Stimulated activated naive CD8-positive, alpha-beta T cell treated with anti-CD3 and anti-CD28 coated beads, Interleukin-15, amount 100 ng/mL, for 72 hours (primary cell): ENCODE measurements around the gene NDUFV2.
"Not testable (repeated sequence)": the region's sequence is repeated elsewhere in the genome, so short reads cannot be mapped to it uniquely, and the experiment has no call there.

ENCODE experiments used
- ATAC-seq: fragments of 150-1000 bp; cut with Tn5 transposase; 2 replicates; pipeline ENCODE4 v1.10.0; 2021; ENCODE audit warnings: mild to moderate bottlenecking, moderate library complexity
- DNase-seq, 2 donors: peaks; one replicate each; pipeline ENCODE4 v3.0.0; 2021 to 2022
- H3K27ac Mint-ChIP-seq, 2 donors: one replicate each; pipeline ENCODE4 v1.8.0; 2022; ENCODE audit warnings: mild to moderate bottlenecking in 2 of 2, mixed read lengths in 2 of 2, moderate library complexity in 2 of 2
- H3K27me3 Mint-ChIP-seq: one replicate; pipeline ENCODE4 v1.8.0; 2022; ENCODE audit warnings: mixed read lengths
- H3K4me1 Mint-ChIP-seq: one replicate; pipeline ENCODE4 v1.8.0; 2022; ENCODE audit warnings: mild to moderate bottlenecking, mixed read lengths
- H3K4me3 Mint-ChIP-seq, 2 donors: one replicate each; pipeline ENCODE4 v1.8.0; 2022; ENCODE audit warnings: mild to moderate bottlenecking in 2 of 2, mixed read lengths in 2 of 2, moderate library complexity in 1 of 2
- H3K9me3 Mint-ChIP-seq, 2 donors: one replicate each; pipeline ENCODE4 v1.8.0; 2022; ENCODE audit warnings: mixed read lengths in 2 of 2

Gene NDUFV2

GRCh38 chr18:9082711-9083510 lies 19.6 kb upstream of the NDUFV2 start:
- peaks cover 0 to 4% of the 10 kb centered on the region in 2 donors for H3K9me3 Mint-ChIP-seq
- peak overlapping the region; percentile 67 to 82 for H3K4me3 Mint-ChIP-seq
- H3K27ac Mint-ChIP-seq: peak overlapping the region; percentile 94 to 99
- ATAC-seq (peak; percentile 98), DNase-seq (peak; percentile 60 to 75)
- no peaks in the 10 kb centered on the region for H3K27me3 Mint-ChIP-seq
- H3K4me1 Mint-ChIP-seq: peaks cover 54% of the 10 kb centered on the region

- H3K9me3 Mint-ChIP-seq: peaks cover 0 to 4% of the 10 kb centered on the region in 2 donors
- H3K27ac Mint-ChIP-seq: peak overlapping the region in 1 of 2 donors; percentile 27
- no peak overlapping the region for H3K4me3 Mint-ChIP-seq
- DNase-seq (no peak), ATAC-seq (no peak)
- no peaks in the 10 kb centered on the region for H3K27me3 Mint-ChIP-seq
- peaks cover 67% of the 10 kb centered on the region for H3K4me1 Mint-ChIP-seq
Measured at GRCh38 chr18:9086015-9086414, 16.5 kb upstream of the NDUFV2 start.

- no peak for DNase-seq
- H3K27ac Mint-ChIP-seq: no peak overlapping the region
- no peak overlapping the region for H3K4me3 Mint-ChIP-seq
- peaks cover 0 to 4% of the 10 kb centered on the region in 2 donors for H3K9me3 Mint-ChIP-seq
- H3K4me1 Mint-ChIP-seq: peaks cover 67% of the 10 kb centered on the region
- ATAC-seq: no peak
- no peaks in the 10 kb centered on the region for H3K27me3 Mint-ChIP-seq
Measured at GRCh38 chr18:9086624-9087023, 15.9 kb upstream of the NDUFV2 start.

- no peak overlapping the region for H3K27ac Mint-ChIP-seq
- H3K4me1 Mint-ChIP-seq: peaks cover 70% of the 10 kb centered on the region
- no peak for ATAC-seq
- H3K4me3 Mint-ChIP-seq: peak overlapping the region; percentile 9 to 32
- H3K27me3 Mint-ChIP-seq: no peaks in the 10 kb centered on the region
- peaks cover 0 to 4% of the 10 kb centered on the region in 2 donors for H3K9me3 Mint-ChIP-seq
- no peak for DNase-seq
Measured at GRCh38 chr18:9087144-9087543, 15.4 kb upstream of the NDUFV2 start.

GRCh38 chr18:9088252-9088651 lies 14.2 kb upstream of the NDUFV2 start:
- DNase-seq: no peak
- Mint-ChIP-seq H3K9me3 (peaks cover 0 to 4% of the 10 kb centered on the region in 2 donors), H3K4me1 (peaks cover 70% of the 10 kb centered on the region), H3K4me3 (peak overlapping the region; percentile 62 to 67), H3K27ac (peak overlapping the region; percentile 27 to 61), H3K27me3 (no peaks in the 10 kb centered on the region)
- ATAC-seq: no peak

GRCh38 chr18:9088727-9089126 lies 13.8 kb upstream of the NDUFV2 start:
- Mint-ChIP-seq H3K4me1 (peaks cover 70% of the 10 kb centered on the region), H3K4me3 (peak overlapping the region; percentile 62 to 67), H3K27ac (peak overlapping the region; percentile 27 to 90)
- ATAC-seq, H3K27me3 Mint-ChIP-seq, H3K9me3 Mint-ChIP-seq, DNase-seq: not testable (repeated sequence)

GRCh38 chr18:9090578-9090977 lies 11.9 kb upstream of the NDUFV2 start:
- Mint-ChIP-seq H3K4me1 (peaks cover 82% of the 10 kb centered on the region), H3K9me3 (peaks cover 0 to 4% of the 10 kb centered on the region in 2 donors), H3K4me3 (peak overlapping the region; percentile 78 to 80), H3K27me3 (no peaks in the 10 kb centered on the region), H3K27ac (peak overlapping the region; percentile 97)
- no peak for DNase-seq
- no peak for ATAC-seq

GRCh38 chr18:9091066-9091476 lies 11.4 kb upstream of the NDUFV2 start:
- Mint-ChIP-seq H3K27me3 (no peaks in the 10 kb centered on the region), H3K27ac (peak overlapping the region; percentile 97), H3K4me1 (peaks cover 87% of the 10 kb centered on the region), H3K4me3 (peak overlapping the region; percentile 78 to 80), H3K9me3 (peaks cover 0 to under 1% of the 10 kb centered on the region in 2 donors)
- ATAC-seq (peak; percentile 85), DNase-seq (peak; percentile 42 to 59)

GRCh38 chr18:9092665-9093064 lies 9.8 kb upstream of the NDUFV2 start:
- ATAC-seq: no peak
- Mint-ChIP-seq H3K4me1 (peaks cover 95% of the 10 kb centered on the region), H3K27ac (peak overlapping the region; percentile 78 to 80), H3K27me3 (no peaks in the 10 kb centered on the region), H3K9me3 (no peaks in the 10 kb centered on the region), H3K4me3 (no peak overlapping the region)
- DNase-seq: no peak

- H3K27me3 Mint-ChIP-seq, H3K4me3 Mint-ChIP-seq, DNase-seq, H3K27ac Mint-ChIP-seq, ATAC-seq, H3K9me3 Mint-ChIP-seq: not testable (repeated sequence)
- H3K4me1 Mint-ChIP-seq: peaks cover 94% of the 10 kb centered on the region
Measured at GRCh38 chr18:9093109-9093508, 9.4 kb upstream of the NDUFV2 start.

GRCh38 chr18:9094307-9095226 lies 7.9 kb upstream of the NDUFV2 start:
- H3K27me3 Mint-ChIP-seq: no peaks in the 10 kb centered on the region
- peak overlapping the region; percentile 65 to 85 for H3K4me3 Mint-ChIP-seq
- ATAC-seq: peak; percentile 64
- peaks cover 79% of the 10 kb centered on the region for H3K4me1 Mint-ChIP-seq
- H3K9me3 Mint-ChIP-seq: no peaks in the 10 kb centered on the region
- H3K27ac Mint-ChIP-seq: peak overlapping the region; percentile 99 to 100
- peak; percentile 39 to 73 for DNase-seq

- Mint-ChIP-seq H3K27me3 (no peaks in the 10 kb centered on the region), H3K4me3 (peak overlapping the region; percentile 65 to 85), H3K4me1 (peaks cover 72% of the 10 kb centered on the region), H3K27ac (peak overlapping the region; percentile 99 to 100), H3K9me3 (no peaks in the 10 kb centered on the region)
- ATAC-seq (peak; percentile 81), DNase-seq (peak; percentile 73 to 84)
Measured at GRCh38 chr18:9095297-9096006, 7.0 kb upstream of the NDUFV2 start.

GRCh38 chr18:9096007-9096371 lies 6.5 kb upstream of the NDUFV2 start:
- H3K27ac Mint-ChIP-seq: peak overlapping the region; percentile 99 to 100
- DNase-seq: no peak
- H3K4me3 Mint-ChIP-seq: peak overlapping the region; percentile 65 to 85
- H3K27me3 Mint-ChIP-seq: no peaks in the 10 kb centered on the region
- ATAC-seq: no peak
- no peaks in the 10 kb centered on the region for H3K9me3 Mint-ChIP-seq
- peaks cover 67% of the 10 kb centered on the region for H3K4me1 Mint-ChIP-seq

GRCh38 chr18:9096685-9097084 lies 5.8 kb upstream of the NDUFV2 start:
- Mint-ChIP-seq H3K27me3 (no peaks in the 10 kb centered on the region), H3K27ac (peak overlapping the region in 1 of 2 donors; percentile 10), H3K9me3 (no peaks in the 10 kb centered on the region), H3K4me3 (no peak overlapping the region), H3K4me1 (peaks cover 66% of the 10 kb centered on the region)
- ATAC-seq: no peak
- no peak for DNase-seq

- H3K27me3 Mint-ChIP-seq: no peaks in the 10 kb centered on the region
- H3K4me1 Mint-ChIP-seq: peaks cover 60% of the 10 kb centered on the region
- H3K9me3 Mint-ChIP-seq: no peaks in the 10 kb centered on the region
- ATAC-seq (no peak), DNase-seq (no peak)
- H3K27ac Mint-ChIP-seq: peak overlapping the region in 1 of 2 donors; percentile 87
- H3K4me3 Mint-ChIP-seq: no peak overlapping the region
Measured at GRCh38 chr18:9097349-9097748, 5.2 kb upstream of the NDUFV2 start.
